Suprapubic skin (tissue), 4 donors: ENCODE results near the gene NME7. TPM values are rescaled to one million over a fixed set of nuclear protein-coding genes. Genes with fewer than 3 reads are reported as not detected.

Source experiments
- DNase-seq, 2 donors: peaks; one replicate each; pipeline ENCODE4 v3.0.0-alpha.2; 2019; ENCODE audit warnings: low spot score in 2 of 2
- H3K27ac ChIP-seq: fragments of 200-600 bp; sonication (generic); one replicate; pipeline ENCODE4 v1.5.1; 2019
- H3K27me3 ChIP-seq: fragments of 200-600 bp; sonication (generic); one replicate; pipeline ENCODE4 v1.5.1; 2019
- H3K36me3 ChIP-seq: fragments of 200-600 bp; sonication (generic); one replicate; pipeline ENCODE4 v1.5.1; 2019
- H3K4me1 ChIP-seq: fragments of 200-600 bp; sonication (generic); one replicate; pipeline ENCODE4 v1.5.1; 2019
- H3K4me3 ChIP-seq: fragments of 200-600 bp; sonication (generic); one replicate; pipeline ENCODE4 v1.5.1; 2019; ENCODE audit warnings: mild to moderate bottlenecking
- H3K9me3 ChIP-seq: fragments of 200-600 bp; sonication (generic); one replicate; pipeline ENCODE4 v1.5.1; 2019
- EP300 ChIP-seq: sonication (generic); formaldehyde crosslinking; IDR thresholded peaks from one replicate; pipeline ENCODE4 v1.6.1; 2017; ENCODE audit warnings: antibody characterized with exemption
- POLR2A ChIP-seq, 2 donors: fragments of 450-650 bp; IDR thresholded peaks; one replicate each; pipeline ENCODE4 v1.6.1; 2017; ENCODE audit warnings: antibody characterized with exemption in 2 of 2, mild to moderate bottlenecking in 2 of 2, moderate library complexity in 2 of 2
- POLR2AphosphoS5 ChIP-seq, 3 donors: sonication (generic); formaldehyde crosslinking; IDR thresholded peaks; one replicate each; pipeline ENCODE4 v1.6.1; 2017; ENCODE audit warnings: antibody characterized with exemption in 3 of 3
- WGBS: methylation state at CpG from one replicate; pipeline ENCODE4 v1.1.5; 2018; 5-methylcytosine and 5-hydroxymethylcytosine counted together
- total RNA-seq, 4 donors: library from RNA; depleted of rRNA; stranded (reverse); fragments of >200 nt; gene quantifications; one replicate each; pipeline ENCODE4 v1.1.0, GENCODE V29; 2016
- TF ChIP-seq, protein P1 (sequence below), 2 donors: fragments of 200-600 bp in 1 of 2; fragments of 450-650 bp in 1 of 2; sonication (generic) in 1 of 2; IDR thresholded peaks; one replicate each; pipeline ENCODE4 v1.5.1; 2016 to 2019; ENCODE audit warnings: antibody characterized with exemption in 2 of 2, mild to moderate bottlenecking in 1 of 2, moderate library complexity in 1 of 2

NME7 gene
- total RNA-seq, 4 donors from 2014 or later = 9.5 to 13.9 (median 11.7) TPM

DNA sequence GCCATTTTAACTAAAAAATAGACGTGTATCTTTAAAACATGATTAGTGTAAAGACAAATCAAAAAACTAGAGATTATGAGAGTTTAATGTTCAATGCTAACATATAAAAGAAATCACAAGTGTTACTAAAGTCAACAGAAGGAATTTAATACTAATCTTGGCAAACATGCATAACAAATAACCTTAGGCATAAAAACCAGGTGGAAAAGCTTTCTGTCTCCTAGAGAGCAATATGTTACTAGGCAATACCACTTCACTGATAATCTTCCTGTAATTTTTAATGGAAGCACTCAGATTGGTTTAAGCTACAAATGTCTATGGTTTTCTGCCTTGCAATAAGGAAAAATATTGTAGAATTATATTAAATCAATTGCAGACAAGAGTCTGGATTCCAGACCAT is 121.9 kb downstream of the NME7 start:
- no peak for DNase-seq
- Histone ChIP-seq H3K36me3 (no peaks in the 10 kb centered on the region), H3K4me3 (no peak overlapping the region), H3K4me1 (peaks cover 4% of the 10 kb centered on the region), H3K27me3 (no peaks in the 10 kb centered on the region), H3K27ac (no peak overlapping the region), H3K9me3 (no peaks in the 10 kb centered on the region)
- TF ChIP-seq POLR2A (IDR thresholded peaks at IDR 0.05) = no peak
- TF ChIP-seq, protein P1, sequence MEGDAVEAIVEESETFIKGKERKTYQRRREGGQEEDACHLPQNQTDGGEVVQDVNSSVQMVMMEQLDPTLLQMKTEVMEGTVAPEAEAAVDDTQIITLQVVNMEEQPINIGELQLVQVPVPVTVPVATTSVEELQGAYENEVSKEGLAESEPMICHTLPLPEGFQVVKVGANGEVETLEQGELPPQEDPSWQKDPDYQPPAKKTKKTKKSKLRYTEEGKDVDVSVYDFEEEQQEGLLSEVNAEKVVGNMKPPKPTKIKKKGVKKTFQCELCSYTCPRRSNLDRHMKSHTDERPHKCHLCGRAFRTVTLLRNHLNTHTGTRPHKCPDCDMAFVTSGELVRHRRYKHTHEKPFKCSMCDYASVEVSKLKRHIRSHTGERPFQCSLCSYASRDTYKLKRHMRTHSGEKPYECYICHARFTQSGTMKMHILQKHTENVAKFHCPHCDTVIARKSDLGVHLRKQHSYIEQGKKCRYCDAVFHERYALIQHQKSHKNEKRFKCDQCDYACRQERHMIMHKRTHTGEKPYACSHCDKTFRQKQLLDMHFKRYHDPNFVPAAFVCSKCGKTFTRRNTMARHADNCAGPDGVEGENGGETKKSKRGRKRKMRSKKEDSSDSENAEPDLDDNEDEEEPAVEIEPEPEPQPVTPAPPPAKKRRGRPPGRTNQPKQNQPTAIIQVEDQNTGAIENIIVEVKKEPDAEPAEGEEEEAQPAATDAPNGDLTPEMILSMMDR (IDR thresholded peaks at IDR 0.05) = no peak
- no peak for TF ChIP-seq POLR2AphosphoS5 (IDR thresholded peaks at IDR 0.05)
- no peak for TF ChIP-seq EP300
- 70% methylated on average over 1 of the region's 1 CpG for WGBS

DNA sequence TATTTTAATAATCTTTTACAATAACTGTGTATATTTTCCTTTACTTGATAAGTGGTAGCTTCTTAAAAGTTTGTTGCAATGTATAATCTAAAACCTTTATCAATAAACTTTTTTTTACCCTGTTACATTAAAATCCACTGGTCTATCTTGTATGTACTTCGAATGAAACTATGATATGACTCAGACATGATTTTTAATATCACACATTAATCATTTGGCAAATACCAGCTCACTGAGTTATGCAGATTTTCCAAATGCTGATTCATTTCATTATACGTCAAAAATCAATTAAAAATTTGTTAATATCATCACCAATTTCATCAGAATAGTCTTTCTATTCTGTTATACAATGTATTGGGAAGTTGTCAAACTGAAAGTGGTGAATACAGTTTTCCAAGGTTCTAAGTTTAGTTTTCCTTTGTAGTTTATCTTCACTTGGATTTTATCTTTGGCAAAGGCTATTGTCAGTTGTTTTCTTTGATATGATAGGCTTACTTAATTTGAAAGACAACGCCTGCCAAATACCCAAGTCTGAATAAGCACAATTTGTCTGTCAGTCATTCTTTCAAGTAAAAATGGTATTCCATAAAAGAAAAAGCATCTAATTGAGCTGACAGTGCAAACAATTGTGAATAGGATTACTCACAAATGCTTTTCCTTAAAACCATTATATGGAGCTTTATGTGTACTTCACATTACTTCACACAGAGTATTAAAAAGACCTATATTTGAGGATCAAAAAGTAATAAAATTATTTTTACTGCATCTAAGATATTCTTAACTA is 127.0 kb downstream of the NME7 start:
- TF ChIP-seq POLR2AphosphoS5 (IDR thresholded peaks at IDR 0.05) (no peak), POLR2A (IDR thresholded peaks at IDR 0.05) (no peak)
- WGBS = 25% methylated on average over 3 of the region's 3 CpGs
- no peak for DNase-seq
- no peak overlapping the region for H3K27ac ChIP-seq
- H3K36me3 ChIP-seq = no peaks in the 10 kb centered on the region
- H3K4me3 ChIP-seq = no peak overlapping the region
- H3K9me3 ChIP-seq = no peaks in the 10 kb centered on the region
- H3K4me1 ChIP-seq = peaks cover 7% of the 10 kb centered on the region
- H3K27me3 ChIP-seq = no peaks in the 10 kb centered on the region

DNA sequence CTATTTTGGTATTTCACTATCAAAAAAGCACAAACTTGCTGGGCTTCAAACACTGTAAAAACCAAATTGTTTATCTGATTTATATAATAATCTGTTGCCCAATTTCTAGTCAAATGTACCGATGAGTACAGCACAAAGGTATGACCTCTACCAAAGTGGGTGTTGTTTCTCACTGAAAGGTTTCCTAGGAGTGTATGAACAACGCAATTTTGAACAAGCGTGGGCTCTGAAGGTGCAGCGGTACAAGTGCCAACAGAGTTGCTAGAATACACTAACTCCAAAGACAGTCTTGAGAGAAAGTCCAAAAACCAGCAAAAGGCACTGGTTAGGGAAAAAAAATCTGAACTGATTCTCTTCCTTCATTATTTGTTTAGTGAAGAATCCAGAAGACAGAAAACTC is 130.7 kb downstream of the NME7 start:
- TF ChIP-seq POLR2A (IDR thresholded peaks at IDR 0.05) (no peak), POLR2AphosphoS5 (IDR thresholded peaks at IDR 0.05) (no peak), EP300 (no peak)
- TF ChIP-seq, protein P1 (IDR thresholded peaks at IDR 0.05) = no peak
- Histone ChIP-seq H3K27ac (no peak overlapping the region), H3K4me1 (peaks cover 7% of the 10 kb centered on the region), H3K36me3 (no peaks in the 10 kb centered on the region), H3K9me3 (no peaks in the 10 kb centered on the region), H3K27me3 (no peaks in the 10 kb centered on the region), H3K4me3 (no peak overlapping the region)
- no peak for DNase-seq
- WGBS = 84% methylated on average over 4 of the region's 4 CpGs

- DNase-seq = no peak
- no peak overlapping the region for H3K27ac ChIP-seq
- TF ChIP-seq, protein P1 (IDR thresholded peaks at IDR 0.05) = no peak
- TF ChIP-seq POLR2AphosphoS5 (IDR thresholded peaks at IDR 0.05) = no peak
- TF ChIP-seq POLR2A (IDR thresholded peaks at IDR 0.05) = no peak
- no peak for TF ChIP-seq EP300
- H3K4me3 ChIP-seq = no peak overlapping the region
- H3K4me1 ChIP-seq = peaks cover 7% of the 10 kb centered on the region
- H3K9me3 ChIP-seq = no peaks in the 10 kb centered on the region
- WGBS = 42% methylated on average over 1 of the region's 1 CpG
- no peaks in the 10 kb centered on the region for H3K27me3 ChIP-seq
- no peaks in the 10 kb centered on the region for H3K36me3 ChIP-seq
Measured at GRCh38 chr1:169236143-169236542, 131.5 kb downstream of the NME7 start.

- Histone ChIP-seq H3K27ac (no peak overlapping the region), H3K27me3 (no peaks in the 10 kb centered on the region), H3K4me1 (peaks cover 1% of the 10 kb centered on the region), H3K9me3 (no peaks in the 10 kb centered on the region), H3K4me3 (no peak overlapping the region), H3K36me3 (no peaks in the 10 kb centered on the region)
- no peak for TF ChIP-seq EP300
- TF ChIP-seq POLR2A (IDR thresholded peaks at IDR 0.05) = no peak
- no peak for TF ChIP-seq POLR2AphosphoS5 (IDR thresholded peaks at IDR 0.05)
- TF ChIP-seq, protein P1 (IDR thresholded peaks at IDR 0.05) = no peak
- WGBS = 64% methylated on average over 2 of the region's 2 CpGs
- DNase-seq = no peak
Measured at GRCh38 chr1:169235568-169235967, 132.0 kb downstream of the NME7 start.
